GM19463 (cell line): ENCODE data around the gene RECK.
"Not testable (repeated sequence)": the region's sequence is repeated elsewhere in the genome, so short reads cannot be mapped to it uniquely, and the experiment has no call there.

Experiments used
- ATAC-seq: cut with Tn5 transposase; IDR thresholded peaks from one replicate; pipeline ENCODE4 v1.9.1; 2021; ENCODE audit warnings: mild to moderate bottlenecking, moderate library complexity; ENCODE audit not compliant: unreplicated experiment

Gene RECK

DNA sequence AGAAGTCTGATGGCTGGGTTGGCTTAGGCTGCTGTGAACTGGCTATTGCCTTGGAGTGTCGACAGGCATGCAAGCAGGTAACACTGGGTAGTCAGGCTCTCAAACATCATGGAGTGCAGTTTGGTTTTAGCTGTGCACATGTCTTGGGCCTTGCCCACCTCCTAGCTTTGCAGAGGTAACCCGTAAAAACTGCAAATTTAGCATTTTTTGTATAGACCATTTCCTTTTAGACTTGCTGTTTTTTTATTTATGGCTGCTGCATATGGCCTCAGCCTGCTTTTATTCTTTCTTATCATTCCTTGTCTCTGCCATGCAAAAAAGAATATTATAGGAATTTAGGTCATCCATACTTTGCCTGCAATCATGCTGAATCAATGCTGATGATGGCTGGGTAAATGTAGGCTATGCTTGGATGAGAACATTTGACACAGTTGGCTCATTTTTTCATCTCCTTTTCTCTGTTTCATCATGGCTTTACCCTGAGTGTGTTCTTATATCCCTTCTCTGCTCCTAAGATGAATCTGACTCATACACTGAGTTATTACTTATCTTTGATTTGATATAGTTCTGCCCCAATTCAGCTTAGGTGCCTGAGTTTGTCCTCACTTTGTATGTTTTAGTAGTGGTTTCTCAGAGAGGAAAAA lies 27.2 kb downstream of the RECK start:
- ATAC-seq, result no peak

GRCh38 chr9:36064448-36065037 lies 27.8 kb downstream of the RECK start:
- ATAC-seq, result no peak

DNA sequence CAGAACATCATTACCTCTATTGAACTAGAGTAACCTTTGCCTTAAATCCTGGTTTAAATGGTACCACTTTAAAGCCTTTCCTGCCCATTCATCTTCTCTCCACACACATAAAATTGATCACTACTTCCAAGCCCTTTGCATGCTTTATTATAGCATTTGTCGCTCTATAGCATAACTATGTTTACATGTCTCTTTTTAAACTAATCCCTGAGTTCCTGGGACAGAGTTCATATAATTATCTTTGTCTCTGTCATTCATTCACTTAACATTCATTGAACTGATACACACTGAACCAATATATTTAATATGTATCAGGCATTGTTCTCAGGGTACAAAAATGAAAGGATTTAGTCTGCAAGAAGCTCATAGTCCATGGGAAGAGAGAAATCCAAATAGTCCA lies 37.3 kb downstream of the RECK start:
- no peak for ATAC-seq

DNA sequence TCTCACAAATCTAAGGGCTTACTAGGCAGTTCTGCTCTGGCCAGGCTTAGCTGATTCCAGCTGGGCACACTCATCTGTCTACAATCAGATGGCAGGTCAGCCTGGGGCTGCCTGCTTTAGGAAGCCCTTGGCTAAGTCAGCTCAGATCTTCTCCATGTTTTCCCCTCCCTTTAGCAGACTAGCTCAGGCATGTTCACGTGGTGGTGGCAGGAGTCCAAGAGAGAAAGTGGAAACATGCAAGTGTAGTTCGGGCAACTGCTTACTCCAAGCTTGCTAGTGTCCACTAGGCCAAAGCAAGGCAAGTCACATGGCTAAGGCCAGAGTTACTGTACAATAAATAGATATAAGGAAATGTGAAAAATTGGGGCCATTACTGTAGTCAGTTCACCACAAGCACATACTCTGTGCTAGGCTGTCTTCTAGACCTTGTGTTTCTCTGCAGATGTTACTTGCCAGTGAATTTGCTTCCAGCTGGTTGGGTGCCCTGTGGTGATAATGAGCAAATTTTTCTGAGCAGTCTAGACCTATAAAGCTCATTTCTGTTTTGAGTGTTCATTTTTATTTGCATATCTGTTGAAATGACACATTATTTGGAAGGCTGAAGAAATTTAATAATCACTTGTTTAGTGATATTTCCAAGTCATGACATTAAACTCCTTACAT lies 38.3 kb downstream of the RECK start:
- ATAC-seq, result no peak

GRCh38 chr9:36078051-36078450 lies 41.3 kb downstream of the RECK start:
- no peak for ATAC-seq

DNA sequence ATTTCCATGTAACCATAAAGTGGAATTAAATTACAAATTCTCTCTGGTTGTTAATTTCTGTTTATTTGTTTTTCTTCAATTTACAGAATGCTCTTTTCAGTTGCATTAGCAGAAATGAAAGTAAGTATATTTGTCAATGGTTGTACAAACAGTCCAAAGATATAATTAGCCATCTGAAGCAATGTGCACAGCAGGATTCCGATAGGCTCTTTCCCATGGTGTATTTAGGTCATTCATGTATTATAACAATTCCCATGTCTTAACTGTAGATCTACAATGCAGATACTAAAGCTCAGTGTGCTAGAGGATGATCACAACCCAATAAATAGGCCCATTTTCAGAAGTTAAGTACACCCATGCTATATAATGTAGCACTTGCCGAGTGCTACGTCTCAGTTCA lies 43.8 kb downstream of the RECK start:
- no peak for ATAC-seq

- ATAC-seq, result no peak
These were observed 46.2 kb downstream of the RECK start for GRCh38 chr9:36082931-36083330.

DNA sequence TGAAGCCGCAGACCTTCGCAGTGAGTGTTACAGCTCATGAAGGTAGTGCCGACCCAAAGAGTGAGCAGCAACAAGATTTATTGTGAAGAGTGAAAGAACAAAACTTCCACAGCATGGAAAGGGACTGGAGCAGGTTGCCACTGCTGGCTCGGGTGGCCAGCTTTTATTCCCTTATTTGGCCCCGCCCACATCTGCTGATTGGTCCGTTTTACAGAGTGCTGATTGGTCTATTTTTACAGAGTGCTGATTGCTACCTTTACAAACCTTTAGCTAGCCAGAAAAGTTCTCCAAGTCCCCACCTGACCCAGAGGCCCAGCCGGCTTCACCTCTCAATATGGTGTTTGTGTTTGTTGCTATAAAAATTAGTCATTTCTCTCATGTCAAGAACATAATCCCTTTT lies 49.7 kb downstream of the RECK start:
- ATAC-seq, result no peak

GRCh38 chr9:36087054-36087453 lies 50.3 kb downstream of the RECK start:
- not testable (repeated sequence) for ATAC-seq

DNA sequence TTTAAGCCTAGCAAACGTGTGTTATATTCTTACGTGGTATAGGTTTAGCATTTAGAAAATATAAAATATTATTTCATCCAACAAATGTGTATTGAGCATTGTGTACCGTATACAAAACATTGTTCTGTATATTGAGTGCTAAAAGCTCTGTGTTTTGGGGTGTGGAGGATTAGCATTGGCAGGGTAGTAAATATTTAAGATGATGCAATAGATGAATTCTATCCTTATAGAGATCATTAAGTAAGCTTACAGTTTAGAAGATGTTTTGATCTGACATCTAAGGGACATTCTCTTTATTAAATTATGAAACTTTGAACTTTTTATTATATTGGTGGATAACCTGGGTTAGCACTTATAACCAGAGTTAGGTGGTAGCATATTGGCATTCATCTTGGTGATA lies 51.3 kb downstream of the RECK start:
- no peak for ATAC-seq

DNA sequence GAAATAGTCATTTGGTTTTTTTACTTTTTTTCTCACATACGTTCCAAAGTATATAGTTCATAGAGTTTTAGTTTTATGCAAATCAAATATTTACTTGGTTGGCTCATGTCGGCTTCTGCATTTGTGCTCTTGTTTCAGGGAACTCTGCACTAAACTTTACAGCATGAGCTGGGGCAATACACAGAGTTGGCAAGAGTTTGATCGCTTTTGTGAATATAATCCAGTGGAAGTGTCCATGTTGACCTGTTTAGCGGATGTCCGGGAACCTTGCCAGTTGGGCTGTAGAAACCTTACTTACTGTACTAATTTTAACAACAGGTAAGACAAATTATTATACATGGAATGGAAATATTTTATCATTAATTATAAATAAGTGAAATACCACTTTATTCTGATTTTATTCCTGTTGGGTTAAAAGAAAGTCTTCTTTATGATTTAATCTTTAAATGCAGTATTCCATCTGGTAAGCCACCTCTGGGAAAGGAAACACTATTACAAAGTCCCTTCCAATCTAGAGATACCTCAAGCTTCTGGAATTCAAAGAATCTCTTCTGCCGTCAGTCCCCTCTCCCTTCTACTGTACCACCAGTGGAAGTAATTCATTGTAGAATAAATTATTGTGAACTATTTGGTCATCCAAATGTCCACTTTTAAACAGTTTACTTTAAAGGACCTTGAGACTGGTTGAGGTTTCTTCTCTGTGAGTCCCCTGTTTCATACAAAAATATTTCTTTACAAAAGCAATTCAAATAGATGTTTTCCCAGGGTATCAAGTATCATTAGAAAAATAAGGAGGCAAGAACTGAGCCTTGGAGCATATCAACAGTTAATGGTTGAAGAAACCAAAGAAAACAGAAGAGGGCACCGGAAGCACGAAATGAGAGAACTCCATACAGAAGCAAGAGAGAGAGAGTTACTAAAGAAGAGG lies 54.6 kb downstream of the RECK start:
- ATAC-seq, result no peak

DNA sequence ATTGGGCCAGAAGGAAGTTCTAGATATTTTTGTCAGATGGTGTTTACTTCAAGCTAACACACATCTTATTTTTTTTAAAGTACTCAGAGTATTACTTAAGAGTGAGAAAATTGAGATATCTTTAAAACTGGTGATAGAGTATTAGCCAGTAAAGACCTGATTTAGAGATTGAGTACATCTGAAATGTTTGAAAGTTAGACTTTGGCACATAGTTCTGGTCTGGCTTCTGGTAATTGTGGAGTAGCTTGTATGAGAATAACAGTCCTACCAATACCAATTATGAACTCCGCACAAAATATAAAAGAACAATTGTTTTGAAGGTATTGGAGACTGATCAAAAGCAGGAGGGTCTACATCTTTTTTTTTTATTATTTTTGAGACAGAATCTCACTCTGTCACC lies 55.3 kb downstream of the RECK start:
- ATAC-seq, result no peak

DNA sequence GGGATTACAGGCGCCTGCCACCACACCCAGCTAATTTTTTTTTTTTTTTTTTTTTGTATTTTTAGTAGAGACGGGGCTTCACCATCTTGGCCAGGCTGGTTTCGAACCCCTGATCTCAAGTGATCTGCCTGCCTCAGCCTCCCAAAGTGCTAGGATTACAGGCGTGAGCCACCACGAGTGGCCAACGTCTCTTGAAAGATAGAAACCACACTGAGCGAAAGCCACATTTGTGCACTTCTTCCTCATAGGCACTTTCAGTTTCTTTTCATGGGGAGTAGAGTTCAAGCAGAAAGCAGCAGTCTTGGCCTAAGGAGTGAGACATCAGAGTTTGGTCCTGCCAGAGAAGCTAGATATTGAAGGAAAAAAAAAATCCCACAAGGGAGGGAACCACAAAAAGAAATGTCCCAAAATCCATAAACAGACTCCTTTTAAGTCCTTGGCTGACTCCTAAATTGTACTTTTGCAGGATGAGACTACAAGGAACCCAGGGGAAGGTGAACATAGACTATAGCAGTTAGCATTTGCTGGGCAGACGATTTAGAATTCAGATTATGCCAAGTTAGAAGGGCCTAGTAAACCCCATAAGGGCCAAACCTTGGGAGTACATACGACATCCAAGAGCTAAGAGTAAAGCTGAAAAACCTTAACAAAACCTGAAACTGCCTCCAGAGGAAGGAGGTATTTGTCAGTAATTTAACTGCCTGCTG lies 55.9 kb downstream of the RECK start:
- peak; percentile 95 for ATAC-seq

- ATAC-seq, result no peak
These were observed 56.7 kb downstream of the RECK start for GRCh38 chr9:36093384-36093783.

GRCh38 chr9:36099718-36100117 lies 63.0 kb downstream of the RECK start:
- ATAC-seq, result no peak

GRCh38 chr9:36100532-36100931 lies 63.8 kb downstream of the RECK start:
- ATAC-seq, result no peak

DNA sequence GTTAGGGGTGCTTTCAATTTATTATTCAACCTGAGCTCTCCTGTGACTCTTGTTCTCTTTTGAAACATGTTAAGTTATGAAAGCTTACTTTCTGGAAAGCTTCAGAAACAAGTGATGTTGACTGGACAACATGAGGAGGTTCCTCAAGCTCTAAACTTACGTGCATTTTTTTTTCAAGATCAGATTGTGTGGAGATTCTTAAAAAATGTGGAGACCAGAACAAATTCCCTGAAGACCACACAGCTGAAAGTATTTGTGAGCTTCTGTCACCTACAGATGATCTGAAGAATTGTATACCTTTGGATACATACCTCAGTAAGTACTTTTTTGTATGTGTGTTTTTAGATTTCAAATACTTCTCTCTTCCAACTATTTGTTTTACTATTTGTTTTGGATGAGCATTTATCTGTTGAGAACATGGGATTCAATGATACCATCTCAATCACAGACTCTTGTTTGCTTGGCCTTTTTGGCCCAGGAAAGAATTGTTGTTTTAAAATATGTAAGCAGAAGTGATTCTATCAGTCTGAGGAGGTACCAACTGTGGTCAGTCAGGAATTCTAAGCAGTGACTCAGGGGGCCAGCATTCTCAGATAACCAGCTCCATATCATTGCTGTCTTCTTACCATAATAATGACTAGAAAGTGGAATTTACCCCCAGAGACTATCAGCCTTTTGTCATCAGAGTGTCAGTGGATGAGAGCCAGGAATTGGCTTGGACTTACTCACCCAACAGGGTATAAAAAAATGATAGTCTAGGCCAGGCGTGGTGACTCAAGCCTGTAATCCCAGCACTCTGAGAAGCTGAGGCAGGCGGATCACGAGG lies 65.4 kb downstream of the RECK start:
- ATAC-seq, result no peak

DNA sequence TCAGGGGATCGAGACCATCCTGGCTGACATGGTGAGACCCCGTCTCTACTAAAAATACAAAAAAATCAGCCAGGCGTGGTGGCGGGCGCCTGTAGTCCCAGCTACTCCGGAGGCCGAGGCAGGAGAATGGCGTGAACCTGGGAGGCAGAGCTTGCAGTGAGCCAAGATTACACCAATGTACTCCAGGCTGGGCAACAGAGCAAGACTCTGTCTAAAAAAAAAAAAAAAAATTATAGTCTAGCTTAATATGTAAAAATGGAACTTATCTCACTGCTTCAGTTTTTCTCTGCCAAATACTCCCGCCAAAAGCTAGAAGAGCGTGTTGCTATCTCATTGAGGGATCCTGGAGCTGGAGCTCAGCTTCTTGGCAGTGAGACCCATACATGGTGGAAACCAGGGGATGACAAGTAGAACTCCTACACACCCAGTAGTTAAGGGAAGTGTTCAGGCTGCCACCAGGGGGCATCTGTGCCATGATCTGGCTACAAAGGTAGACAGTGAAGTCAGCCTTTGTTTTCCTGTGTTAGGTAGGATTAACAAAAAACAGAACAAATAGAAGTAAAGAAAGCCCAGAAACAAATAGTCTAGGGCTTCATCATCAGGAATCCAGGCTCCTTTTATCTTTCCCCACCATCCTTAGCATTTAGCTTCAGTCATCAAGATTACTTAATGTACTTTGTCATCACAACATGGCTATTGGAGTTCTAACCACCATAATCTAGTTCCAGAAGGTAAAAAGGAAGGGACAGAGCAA lies 66.2 kb downstream of the RECK start:
- peak; percentile 63 for ATAC-seq

DNA sequence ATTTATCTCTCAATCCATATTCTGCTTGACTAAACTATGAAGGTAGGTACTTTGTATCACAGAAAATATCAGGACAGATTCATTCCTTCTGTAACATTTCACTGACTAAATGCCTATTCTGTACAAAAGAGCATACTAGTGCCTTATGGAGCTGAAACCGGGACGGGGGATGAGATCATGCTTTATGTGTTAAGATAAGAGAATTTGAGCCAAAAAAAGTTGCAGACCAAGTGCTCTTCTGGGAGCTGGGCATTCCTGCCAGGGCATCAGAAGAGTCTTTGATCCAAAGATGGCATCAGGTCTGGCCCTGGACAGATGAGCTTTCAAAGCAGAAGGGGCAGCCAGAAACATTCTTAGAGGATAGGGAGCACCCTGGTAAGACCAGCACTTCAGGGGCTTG lies 72.4 kb downstream of the RECK start:
- ATAC-seq, result no peak
